ENCODE measurements around the gene SLAMF6.

The SLAMF6 gene

DNA sequence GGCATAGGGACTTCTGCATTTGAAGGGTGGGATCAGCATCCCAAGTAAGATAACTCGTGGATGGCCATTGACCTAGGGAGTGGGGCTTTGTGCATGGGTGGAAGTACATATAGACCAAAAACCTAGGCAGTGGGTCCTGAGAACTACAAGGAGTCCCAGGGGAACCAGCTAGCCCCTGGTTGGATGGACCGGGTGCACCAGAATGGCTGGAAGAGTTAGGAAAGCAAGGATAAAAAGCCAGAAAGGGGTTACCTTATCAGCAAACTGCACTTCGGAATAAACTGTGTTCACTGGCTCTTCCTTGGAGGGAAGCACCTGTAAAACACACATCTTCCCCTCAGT is 26.6 kb upstream of the SLAMF6 start:
- DNase-seq (ENCODE audit: low read depth), result no peak
- TF ChIP-seq, protein P1, sequence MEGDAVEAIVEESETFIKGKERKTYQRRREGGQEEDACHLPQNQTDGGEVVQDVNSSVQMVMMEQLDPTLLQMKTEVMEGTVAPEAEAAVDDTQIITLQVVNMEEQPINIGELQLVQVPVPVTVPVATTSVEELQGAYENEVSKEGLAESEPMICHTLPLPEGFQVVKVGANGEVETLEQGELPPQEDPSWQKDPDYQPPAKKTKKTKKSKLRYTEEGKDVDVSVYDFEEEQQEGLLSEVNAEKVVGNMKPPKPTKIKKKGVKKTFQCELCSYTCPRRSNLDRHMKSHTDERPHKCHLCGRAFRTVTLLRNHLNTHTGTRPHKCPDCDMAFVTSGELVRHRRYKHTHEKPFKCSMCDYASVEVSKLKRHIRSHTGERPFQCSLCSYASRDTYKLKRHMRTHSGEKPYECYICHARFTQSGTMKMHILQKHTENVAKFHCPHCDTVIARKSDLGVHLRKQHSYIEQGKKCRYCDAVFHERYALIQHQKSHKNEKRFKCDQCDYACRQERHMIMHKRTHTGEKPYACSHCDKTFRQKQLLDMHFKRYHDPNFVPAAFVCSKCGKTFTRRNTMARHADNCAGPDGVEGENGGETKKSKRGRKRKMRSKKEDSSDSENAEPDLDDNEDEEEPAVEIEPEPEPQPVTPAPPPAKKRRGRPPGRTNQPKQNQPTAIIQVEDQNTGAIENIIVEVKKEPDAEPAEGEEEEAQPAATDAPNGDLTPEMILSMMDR (IDR thresholded peaks at IDR 0.05; ENCODE audit: low read depth, low read length, missing control alignments), result no peak
- H3K4me3 ChIP-seq (ENCODE audit: low read depth, low read length), result no peak overlapping the region
- in situ Hi-C loops (cut with HindIII; ENCODE audit: low sequenced_read_pairs), result no loop called here

DNA sequence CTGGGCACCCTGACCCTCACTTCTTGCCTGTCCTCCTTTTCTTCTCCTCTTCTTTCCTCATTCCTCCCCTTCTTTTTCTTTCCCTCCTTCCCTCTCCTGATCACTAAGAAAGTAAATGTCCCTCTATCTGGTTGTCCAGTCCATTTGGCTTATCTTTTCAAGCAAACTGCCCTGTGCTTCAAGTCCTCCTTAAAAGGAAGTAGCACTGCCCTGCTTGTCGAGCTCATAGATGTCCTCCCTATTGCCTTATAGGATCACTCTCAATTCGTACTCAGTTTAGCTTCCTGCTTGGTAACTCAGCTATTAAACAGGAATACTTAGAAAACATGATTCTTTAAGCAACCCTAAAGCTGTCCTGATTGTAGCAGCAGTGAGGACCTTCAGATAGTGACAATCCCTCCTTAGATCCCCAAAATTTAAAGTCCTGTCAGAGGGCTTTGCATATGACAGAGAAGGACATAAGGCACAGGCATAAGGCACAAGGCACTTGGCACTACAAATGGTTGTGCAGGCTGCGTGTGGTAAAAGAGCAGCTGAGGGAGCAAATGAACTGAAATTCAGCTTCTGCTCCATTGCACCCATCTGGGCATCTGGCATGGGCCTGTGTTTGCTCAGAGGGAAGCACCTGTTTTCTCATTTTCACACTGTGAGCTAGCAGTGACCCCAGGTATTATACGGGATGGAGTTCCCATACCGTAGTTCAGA is 26.1 kb upstream of the SLAMF6 start:
- in situ Hi-C loops (cut with HindIII; ENCODE audit: low sequenced_read_pairs), result no loop called here
- TF ChIP-seq, protein P1 (IDR thresholded peaks at IDR 0.05; ENCODE audit: low read depth, low read length, missing control alignments), result no peak
- H3K4me3 ChIP-seq (ENCODE audit: low read depth, low read length), result no peak overlapping the region
- no peak for DNase-seq (ENCODE audit: low read depth)

DNA sequence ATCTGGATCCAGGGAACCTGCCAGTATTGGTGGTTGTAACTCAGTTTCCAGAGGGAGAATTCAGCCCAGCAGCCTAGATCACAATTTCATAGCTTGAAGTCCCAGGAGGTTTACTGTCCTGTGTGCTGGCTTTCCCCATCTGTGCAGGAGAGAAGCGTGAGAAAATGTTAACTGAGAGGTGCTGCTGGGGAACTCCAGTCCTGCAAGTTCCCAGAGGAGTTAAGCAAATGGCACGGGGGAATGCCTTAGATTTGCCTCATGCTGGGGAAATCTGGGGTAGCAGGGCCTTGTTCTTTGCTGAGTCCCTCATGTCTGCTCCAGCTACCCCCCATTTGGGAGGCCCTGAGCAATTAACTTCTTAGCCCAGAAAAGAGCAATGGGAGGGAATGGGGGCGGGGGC is 25.1 kb upstream of the SLAMF6 start:
- in situ Hi-C loops (cut with HindIII; ENCODE audit: low sequenced_read_pairs), result no loop called here
- no peak for DNase-seq (ENCODE audit: low read depth)
- TF ChIP-seq, protein P1 (IDR thresholded peaks at IDR 0.05; ENCODE audit: low read depth, low read length, missing control alignments), result no peak
- H3K4me3 ChIP-seq (ENCODE audit: low read depth, low read length), result no peak overlapping the region

DNA sequence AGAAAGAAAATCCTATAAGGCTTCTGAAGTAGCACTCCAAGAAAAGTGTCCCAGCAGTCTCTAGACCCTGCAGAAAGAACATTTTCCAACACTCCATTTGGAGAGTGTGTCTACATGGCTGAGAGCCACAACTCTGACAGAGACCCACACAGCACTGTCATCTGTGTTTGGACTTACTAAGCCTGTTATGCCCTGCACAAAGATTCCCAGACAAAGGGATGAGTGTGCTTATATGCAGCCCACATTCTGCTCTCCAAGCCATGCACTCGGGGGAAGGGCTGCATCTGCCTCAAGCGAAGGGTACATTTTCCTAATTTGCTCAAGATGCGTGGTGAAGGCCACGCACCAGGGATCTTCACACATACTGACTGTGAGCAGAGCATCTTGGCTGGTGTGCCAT is 24.4 kb upstream of the SLAMF6 start:
- in situ Hi-C loops (cut with HindIII; ENCODE audit: low sequenced_read_pairs), result no loop called here
- DNase-seq (ENCODE audit: low read depth), result no peak
- H3K4me3 ChIP-seq (ENCODE audit: low read depth, low read length), result no peak overlapping the region
- TF ChIP-seq, protein P1 (IDR thresholded peaks at IDR 0.05; ENCODE audit: low read depth, low read length, missing control alignments), result no peak

DNA sequence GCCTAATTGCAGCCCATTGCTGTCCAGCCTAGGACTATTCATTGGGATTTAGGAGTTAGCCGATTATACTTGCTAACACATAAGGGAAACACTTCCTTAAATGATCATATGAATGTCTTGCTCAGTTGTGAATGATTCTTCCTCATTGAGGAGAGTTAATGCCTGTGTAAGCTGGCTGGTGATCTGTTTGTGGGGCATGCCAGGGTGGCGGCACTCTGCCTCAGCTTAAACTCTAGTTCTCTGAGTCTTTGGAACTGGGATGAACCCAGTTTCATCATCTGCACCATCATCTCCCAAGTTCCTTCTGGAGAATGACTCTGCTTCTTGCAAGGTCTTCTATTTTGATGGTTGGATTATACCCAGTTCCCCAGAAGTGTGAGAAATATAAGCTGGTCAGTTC is 23.9 kb upstream of the SLAMF6 start:
- in situ Hi-C loops (cut with HindIII; ENCODE audit: low sequenced_read_pairs), result no loop called here
- TF ChIP-seq, protein P1 (IDR thresholded peaks at IDR 0.05; ENCODE audit: low read depth, low read length, missing control alignments), result no peak
- DNase-seq (ENCODE audit: low read depth), result no peak
- H3K4me3 ChIP-seq (ENCODE audit: low read depth, low read length), result no peak overlapping the region

DNA sequence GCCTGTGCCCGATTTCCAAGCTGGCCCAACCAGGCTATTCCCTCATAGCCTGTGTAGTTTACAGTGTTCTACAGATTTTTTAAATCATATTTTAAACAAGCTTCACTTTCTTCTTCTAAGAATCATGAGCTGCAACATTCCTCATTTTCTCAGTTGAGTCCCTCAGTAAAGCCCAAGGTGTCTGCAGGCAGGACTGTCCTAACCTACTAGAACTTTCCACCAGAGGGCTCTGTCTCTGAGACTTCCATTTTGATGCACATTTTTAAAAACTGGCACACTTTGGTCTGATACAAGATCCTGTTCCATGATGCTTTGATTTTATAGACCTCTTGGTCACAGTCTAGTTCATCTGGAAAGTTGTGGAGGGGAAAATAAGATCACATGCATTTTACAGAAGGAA is 21.6 kb upstream of the SLAMF6 start:
- no peak for DNase-seq (ENCODE audit: low read depth)
- in situ Hi-C loops (cut with HindIII; ENCODE audit: low sequenced_read_pairs), result no loop called here
- TF ChIP-seq, protein P1 (IDR thresholded peaks at IDR 0.05; ENCODE audit: low read depth, low read length, missing control alignments), result peak; percentile 44
- H3K4me3 ChIP-seq (ENCODE audit: low read depth, low read length), result no peak overlapping the region

All from astrocyte of the cerebellum (primary cell).